HT1080 (cell line): ENCODE results near the gene RBM15B. TPM values are rescaled to one million over a fixed set of nuclear protein-coding genes. Genes with fewer than 3 reads are reported as not detected.
"Not testable (repeated sequence)": the region's sequence is repeated elsewhere in the genome, so short reads cannot be mapped to it uniquely, and the experiment has no call there.

ENCODE experiments used
- DNase-seq: peaks from one replicate; pipeline ENCODE4 v3.0.0-alpha.2; 2015; ENCODE audit warnings: low read depth
- polyA plus RNA-seq, 2 experiments: library from polyadenylated mRNA; depleted of rRNA; stranded (reverse); fragments of >200 nt; gene quantifications; 2 replicates each; pipeline ENCODE4 v1.2.3, GENCODE V29; 2015
- total RNA-seq: library from RNA; depleted of rRNA; stranded (reverse); fragments of >200 nt; shearing (Covaris generic); gene quantifications from 2 replicates; pipeline ENCODE4 v1.2.3, GENCODE V29; 2014; rRNA removed

RBM15B gene
- total RNA-seq, result 28.7 and 38.3 TPM in 2 replicates
- 26.9 and 31.3 TPM in 2 replicates for polyA plus RNA-seq (2015; cell fraction: cytosol; rRNA removed)
- polyA plus RNA-seq (2015; cell fraction: nucleus; rRNA removed), result 13.8 and 15.1 TPM in 2 replicates

GRCh38 chr3:51391075-51391565 lies at the start of gene RBM15B:
RBM15B (plus strand) TSS chr3:51391285; CDS start chr3:51391400, 115 bp downstream.
- DNase-seq, result peak; percentile 94

- DNase-seq, result peak; percentile 88
These were observed 47.0 kb upstream of the RBM15B start for GRCh38 chr3:51343918-51344687.

- DNase-seq, result no peak
These were observed 40.3 kb upstream of the RBM15B start for GRCh38 chr3:51350751-51351150.

- DNase-seq, result no peak
These were observed 38.0 kb upstream of the RBM15B start for GRCh38 chr3:51353131-51353530.

- no peak for DNase-seq
These were observed 37.4 kb upstream of the RBM15B start for GRCh38 chr3:51353691-51354090.

GRCh38 chr3:51354172-51354571 lies 36.9 kb upstream of the RBM15B start:
- no peak for DNase-seq

- DNase-seq, result no peak
These were observed 36.1 kb upstream of the RBM15B start for GRCh38 chr3:51354731-51355615.

GRCh38 chr3:51355891-51356578 lies 35.0 kb upstream of the RBM15B start:
- DNase-seq, result no peak

- no peak for DNase-seq
These were observed 33.2 kb upstream of the RBM15B start for GRCh38 chr3:51357856-51358255.

GRCh38 chr3:51358981-51359380 lies 32.1 kb upstream of the RBM15B start:
- no peak for DNase-seq

- DNase-seq, result no peak
These were observed 30.3 kb upstream of the RBM15B start for GRCh38 chr3:51360806-51361205.

- DNase-seq, result no peak
These were observed 29.3 kb upstream of the RBM15B start for GRCh38 chr3:51361746-51362145.

GRCh38 chr3:51362476-51362875 lies 28.6 kb upstream of the RBM15B start:
- no peak for DNase-seq

- DNase-seq, result not testable (repeated sequence)
These were observed 22.8 kb upstream of the RBM15B start for GRCh38 chr3:51368276-51368675.

GRCh38 chr3:51371943-51372557 lies 19.0 kb upstream of the RBM15B start:
- DNase-seq, result peak; percentile 68

- DNase-seq, result no peak
These were observed 17.2 kb upstream of the RBM15B start for GRCh38 chr3:51373658-51374421.

GRCh38 chr3:51374456-51374855 lies 16.6 kb upstream of the RBM15B start:
- DNase-seq, result no peak

- no peak for DNase-seq
These were observed 15.9 kb upstream of the RBM15B start for GRCh38 chr3:51375136-51375535.

GRCh38 chr3:51375571-51375970 lies 15.5 kb upstream of the RBM15B start:
- no peak for DNase-seq

- DNase-seq, result no peak
These were observed 13.0 kb upstream of the RBM15B start for GRCh38 chr3:51378065-51378464.
